ENCODE results near the gene HSP90B1. TPM values are rescaled to one million over a fixed set of nuclear protein-coding genes. Genes with fewer than 3 reads are reported as not detected.
A peak's percentile ranks its signal among the peaks of the same experiment; 100 is the strongest.

The HSP90B1 gene
- total RNA-seq, 1 experiment from 2014 or later, result 970 TPM

DNA sequence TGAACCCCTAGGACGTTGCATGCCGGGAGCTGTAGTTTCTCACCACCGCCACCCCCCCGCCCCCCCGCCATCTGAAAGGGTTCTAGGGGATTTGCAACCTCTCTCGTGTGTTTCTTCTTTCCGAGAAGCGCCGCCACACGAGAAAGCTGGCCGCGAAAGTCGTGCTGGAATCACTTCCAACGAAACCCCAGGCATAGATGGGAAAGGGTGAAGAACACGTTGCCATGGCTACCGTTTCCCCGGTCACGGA, 501 bp upstream of the HSP90B1 start:
- Histone ChIP-seq H3K4me3 (ENCODE audit: low read depth, low read length, poor library complexity, severe bottlenecking) (peak overlapping the region; percentile 83), H3K4me1 (ENCODE audit: insufficient read depth, low read length, poor library complexity, severe bottlenecking) (peaks cover 33% of the 10 kb centered on the region), H3K27ac (ENCODE audit: low read depth, low read length, poor library complexity, severe bottlenecking) (peak overlapping the region; percentile 96), H3K9me3 (ENCODE audit: low read depth, low read length, poor library complexity, severe bottlenecking) (no peaks in the 10 kb centered on the region), H3K27me3 (replicated peaks; ENCODE audit: insufficient read depth, low read depth, low read length, poor library complexity) (no peaks in the 10 kb centered on the region), H3K36me3 (ENCODE audit: insufficient read depth, low read length, poor library complexity, severe bottlenecking) (peaks cover 30% of the 10 kb centered on the region)
- TF ChIP-seq EZH2 (IDR thresholded peaks at IDR 0.05; ENCODE audit: borderline replicate concordance, low read depth, low read length, poor library complexity, severe bottlenecking), result no peak
- TF ChIP-seq, protein P1, sequence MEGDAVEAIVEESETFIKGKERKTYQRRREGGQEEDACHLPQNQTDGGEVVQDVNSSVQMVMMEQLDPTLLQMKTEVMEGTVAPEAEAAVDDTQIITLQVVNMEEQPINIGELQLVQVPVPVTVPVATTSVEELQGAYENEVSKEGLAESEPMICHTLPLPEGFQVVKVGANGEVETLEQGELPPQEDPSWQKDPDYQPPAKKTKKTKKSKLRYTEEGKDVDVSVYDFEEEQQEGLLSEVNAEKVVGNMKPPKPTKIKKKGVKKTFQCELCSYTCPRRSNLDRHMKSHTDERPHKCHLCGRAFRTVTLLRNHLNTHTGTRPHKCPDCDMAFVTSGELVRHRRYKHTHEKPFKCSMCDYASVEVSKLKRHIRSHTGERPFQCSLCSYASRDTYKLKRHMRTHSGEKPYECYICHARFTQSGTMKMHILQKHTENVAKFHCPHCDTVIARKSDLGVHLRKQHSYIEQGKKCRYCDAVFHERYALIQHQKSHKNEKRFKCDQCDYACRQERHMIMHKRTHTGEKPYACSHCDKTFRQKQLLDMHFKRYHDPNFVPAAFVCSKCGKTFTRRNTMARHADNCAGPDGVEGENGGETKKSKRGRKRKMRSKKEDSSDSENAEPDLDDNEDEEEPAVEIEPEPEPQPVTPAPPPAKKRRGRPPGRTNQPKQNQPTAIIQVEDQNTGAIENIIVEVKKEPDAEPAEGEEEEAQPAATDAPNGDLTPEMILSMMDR (conservative IDR thresholded peaks at IDR 0.05; ENCODE audit: low read depth, low read length), result no peak
- CTCF ChIA-PET, result no interaction called here
- BruUV-seq (replicated peaks), result no TSS peak
- POLR2A ChIA-PET (ENCODE audit: low non-redundant PET), result interaction anchor here (0.5 to 1.0 kb wide), 6 partner anchors 20 to 208 kb away, joined by 3 to 6 read pairs (median 4); partner anchors contain the start of genes NFYB and TDG
- intact Hi-C loops (cut with micrococcal nuclease; ENCODE audit: unreplicated experiment), result loop anchor here (2.0 kb wide), 1 partner anchor 27 kb away; a partner anchor contains a TSS
- DNase-seq (ENCODE audit: low spot score), result no peak

DNA sequence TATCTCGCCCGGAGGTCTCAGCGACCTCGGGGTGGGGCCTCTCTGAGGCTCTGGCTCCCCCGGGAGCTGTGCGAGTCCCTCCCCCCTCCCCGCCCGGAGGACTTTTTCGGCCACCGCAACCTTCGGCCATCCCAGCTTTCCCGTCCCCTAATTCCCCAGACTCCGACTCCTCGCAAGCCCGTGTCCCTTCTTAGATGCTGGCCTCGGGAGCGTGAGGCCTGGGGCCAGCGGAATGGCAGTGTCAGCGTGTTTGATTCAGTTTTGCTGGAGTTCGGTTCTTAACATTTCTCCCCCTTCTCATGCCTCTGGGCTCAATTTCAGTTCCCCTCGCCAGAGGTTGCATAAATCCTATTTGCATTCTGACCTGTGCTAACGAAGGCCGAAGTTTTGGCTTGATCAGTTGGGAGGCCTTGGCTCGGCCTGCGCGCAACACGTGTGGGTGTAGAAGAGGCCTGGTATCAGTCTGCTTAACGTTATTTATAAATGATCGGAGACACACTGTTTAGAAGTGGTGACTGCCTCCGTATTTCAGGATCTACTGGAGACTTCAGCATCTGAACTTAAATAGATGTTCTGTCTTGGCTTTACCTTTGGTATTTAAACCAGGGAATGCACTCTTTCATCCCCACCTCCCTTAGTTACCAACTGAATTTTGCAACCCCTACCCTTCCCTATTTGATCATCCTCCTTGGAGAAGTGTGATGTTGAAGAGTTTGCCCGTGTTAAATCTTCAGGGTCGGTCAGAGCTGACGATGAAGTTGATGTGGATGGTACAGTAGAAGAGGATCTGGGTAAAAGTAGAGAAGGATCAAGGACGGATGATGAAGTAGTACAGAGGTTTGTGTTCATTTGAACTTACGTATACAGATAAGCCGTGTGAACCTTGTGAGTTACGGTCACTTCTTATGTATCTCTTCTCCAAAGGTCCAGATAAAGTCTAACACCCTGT, 851 bp downstream of the HSP90B1 start:
- H3K4me1 ChIP-seq (ENCODE audit: insufficient read depth, low read length, poor library complexity, severe bottlenecking), result peaks cover 24% of the 10 kb centered on the region
- DNase-seq (ENCODE audit: low spot score), result no peak
- no peaks in the 10 kb centered on the region for H3K27me3 ChIP-seq (replicated peaks; ENCODE audit: insufficient read depth, low read depth, low read length, poor library complexity)
- ChIA-PET CTCF (no interaction called here), POLR2A (ENCODE audit: low non-redundant PET) (no interaction called here)
- TF ChIP-seq, protein P1 (conservative IDR thresholded peaks at IDR 0.05; ENCODE audit: low read depth, low read length), result no peak
- TF ChIP-seq EZH2 (IDR thresholded peaks at IDR 0.05; ENCODE audit: borderline replicate concordance, low read depth, low read length, poor library complexity, severe bottlenecking), result no peak
- peaks cover 44% of the 10 kb centered on the region for H3K36me3 ChIP-seq (ENCODE audit: insufficient read depth, low read length, poor library complexity, severe bottlenecking)
- peak overlapping the region; percentile 83 for H3K4me3 ChIP-seq (ENCODE audit: low read depth, low read length, poor library complexity, severe bottlenecking)
- H3K9me3 ChIP-seq (ENCODE audit: low read depth, low read length, poor library complexity, severe bottlenecking), result no peaks in the 10 kb centered on the region
- intact Hi-C loops (cut with micrococcal nuclease; ENCODE audit: unreplicated experiment), result loop anchor here (2.0 kb wide), 1 partner anchor 26 kb away; a partner anchor contains a TSS
- H3K27ac ChIP-seq (ENCODE audit: low read depth, low read length, poor library complexity, severe bottlenecking), result peak overlapping the region; percentile 92
- BruUV-seq (replicated peaks), result no TSS peak

DNA sequence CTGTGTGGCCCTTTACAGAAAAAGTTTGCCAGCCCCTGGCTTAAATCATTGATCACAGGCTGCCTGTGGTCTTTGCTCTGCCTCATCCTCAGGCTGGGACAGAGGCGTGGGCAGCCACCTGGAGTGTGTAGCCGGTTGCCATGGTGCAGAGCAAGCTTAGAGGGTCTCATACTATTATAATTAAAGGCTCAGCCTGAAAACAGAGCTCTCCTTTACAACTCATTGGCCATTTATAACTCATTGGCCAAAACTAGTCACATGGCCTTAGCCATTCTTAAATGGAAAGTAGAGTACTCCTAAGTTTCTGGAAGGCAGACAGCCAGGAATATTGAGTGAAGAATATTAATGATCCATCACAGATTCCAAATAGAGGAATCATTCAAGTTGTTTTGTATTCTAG, 3.0 kb downstream of the HSP90B1 start:
- no TSS peak for BruUV-seq (replicated peaks)
- Histone ChIP-seq H3K27ac (ENCODE audit: low read depth, low read length, poor library complexity, severe bottlenecking) (peak overlapping the region; percentile 4), H3K4me1 (ENCODE audit: insufficient read depth, low read length, poor library complexity, severe bottlenecking) (peaks cover 21% of the 10 kb centered on the region), H3K36me3 (ENCODE audit: insufficient read depth, low read length, poor library complexity, severe bottlenecking) (peaks cover 65% of the 10 kb centered on the region), H3K9me3 (ENCODE audit: low read depth, low read length, poor library complexity, severe bottlenecking) (no peaks in the 10 kb centered on the region), H3K27me3 (replicated peaks; ENCODE audit: insufficient read depth, low read depth, low read length, poor library complexity) (no peaks in the 10 kb centered on the region), H3K4me3 (ENCODE audit: low read depth, low read length, poor library complexity, severe bottlenecking) (peak overlapping the region; percentile 83)
- ChIA-PET CTCF (no interaction called here), POLR2A (ENCODE audit: low non-redundant PET) (no interaction called here)
- intact Hi-C loops (cut with micrococcal nuclease; ENCODE audit: unreplicated experiment), result no loop called here
- DNase-seq (ENCODE audit: low spot score), result peak; percentile 38
- TF ChIP-seq, protein P1 (conservative IDR thresholded peaks at IDR 0.05; ENCODE audit: low read depth, low read length), result no peak
- no peak for TF ChIP-seq EZH2 (IDR thresholded peaks at IDR 0.05; ENCODE audit: borderline replicate concordance, low read depth, low read length, poor library complexity, severe bottlenecking)

Measured in A673 (cell line).